ENCODE results near the gene PDE1A.

Gene PDE1A

GRCh38 chr2:182186132-182186735, 240.6 kb downstream of the PDE1A start:
- peak; percentile 75 for DNase-seq

- no peak for DNase-seq
Measured at GRCh38 chr2:182182436-182182835, 244.4 kb downstream of the PDE1A start.

- DNase-seq = no peak
Measured at GRCh38 chr2:182181381-182181780, 245.5 kb downstream of the PDE1A start.

GRCh38 chr2:182179176-182179575, 247.7 kb downstream of the PDE1A start:
- DNase-seq = no peak

GRCh38 chr2:182173944-182174622, 252.8 kb downstream of the PDE1A start:
- DNase-seq = no peak

- no peak for DNase-seq
Measured at GRCh38 chr2:182170341-182170740, 256.5 kb downstream of the PDE1A start.

GRCh38 chr2:182167882-182168281, 259.0 kb downstream of the PDE1A start:
- DNase-seq = no peak

- no peak for DNase-seq
Measured at GRCh38 chr2:182166841-182167240, 260.0 kb downstream of the PDE1A start.

GRCh38 chr2:182166406-182166805, 260.4 kb downstream of the PDE1A start:
- DNase-seq = no peak

- DNase-seq = no peak
Measured at GRCh38 chr2:182165202-182165601, 261.6 kb downstream of the PDE1A start.

GRCh38 chr2:182164686-182165085, 262.1 kb downstream of the PDE1A start:
- DNase-seq = no peak

- no peak for DNase-seq
Measured at GRCh38 chr2:182163878-182164277, 263.0 kb downstream of the PDE1A start.

GRCh38 chr2:182148344-182148743, 278.5 kb downstream of the PDE1A start:
- DNase-seq = no peak

- DNase-seq = no peak
Measured at GRCh38 chr2:182144776-182145165, 282.1 kb downstream of the PDE1A start.

- DNase-seq = no peak
Measured at GRCh38 chr2:182144041-182144775, 282.6 kb downstream of the PDE1A start.

GRCh38 chr2:182142062-182142461, 284.8 kb downstream of the PDE1A start:
- no peak for DNase-seq

- DNase-seq = no peak
Measured at GRCh38 chr2:182134201-182134600, 292.6 kb downstream of the PDE1A start.

- no peak for DNase-seq
Measured at GRCh38 chr2:182133195-182133891, 293.5 kb downstream of the PDE1A start.

- DNase-seq = peak; percentile 18
Measured at GRCh38 chr2:182132605-182133004, 294.2 kb downstream of the PDE1A start.

- no peak for DNase-seq
Measured at GRCh38 chr2:182128821-182129707, 297.8 kb downstream of the PDE1A start.

- no peak for DNase-seq
Measured at GRCh38 chr2:182117196-182117595, 309.6 kb downstream of the PDE1A start.

GRCh38 chr2:182116774-182117173, 310.1 kb downstream of the PDE1A start:
- no peak for DNase-seq
